Psoas muscle (tissue), 8 donors: Measurements from ENCODE around the gene UBE2C. TPM values are rescaled to one million over a fixed set of nuclear protein-coding genes. Genes with fewer than 3 reads are reported as not detected.

Experiments
- ATAC-seq, 4 donors: fragments of 200-7000 bp; cut with Tn5 transposase; one replicate each; pipeline ENCODE4 v1.9.1; 2020; ENCODE audit warnings: moderate library complexity in 3 of 4, mild to moderate bottlenecking in 2 of 4
- DNase-seq, 2 donors: peaks; one replicate each; pipeline ENCODE4 v3.0.0-alpha.2; 2020
- H3K27ac ChIP-seq: fragments of 200-600 bp; one replicate; pipeline ENCODE4 v1.8.0; 2022
- H3K27me3 ChIP-seq, 3 donors: fragments of 200-600 bp in 1 of 3; one replicate each; pipeline versions ENCODE4 v1.6.1 to v1.8.0; 2013 to 2022; ENCODE audit warnings: low read length in 2 of 3, mild to moderate bottlenecking in 2 of 3, moderate library complexity in 1 of 3; ENCODE audit not compliant: insufficient read depth in 3 of 3
- H3K36me3 ChIP-seq, 2 donors: fragments of 200-600 bp in 1 of 2; one replicate each; pipeline versions ENCODE4 v1.6.1 to v1.8.0; 2013 to 2022; ENCODE audit warnings: low read depth in 1 of 2, mild to moderate bottlenecking in 1 of 2, moderate library complexity in 1 of 2; ENCODE audit not compliant: insufficient read depth in 1 of 2
- H3K4me1 ChIP-seq: fragments of 200-600 bp; one replicate; pipeline ENCODE4 v1.8.0; 2022
- H3K4me3 ChIP-seq: fragments of 200-600 bp; one replicate; pipeline ENCODE4 v1.8.0; 2022; ENCODE audit warnings: mild to moderate bottlenecking
- H3K9me3 ChIP-seq: fragments of 200-600 bp; one replicate; pipeline ENCODE4 v1.8.0; 2022
- WGBS, 3 donors: extraction: QIAGEN DNeasy Blood & Tissue Kit; methylation state at CpG; one replicate each; pipeline versions ENCODE4 v1.1.6 to v1.1.7; 2013; 5-methylcytosine and 5-hydroxymethylcytosine counted together
- intact Hi-C, 2 donors: fragments of 100-400 bp; cut with DNase I; formaldehyde crosslinking; loops; one replicate each; pipeline versions ENCODE4 v1.11.0 to v1.14.2; 2022
- polyA plus RNA-seq, 3 donors: library from polyadenylated mRNA; stranded (reverse); fragments of 200-250 nt; gene quantifications; one replicate each; pipeline ENCODE4 v1.2.3, GENCODE V29; 2013
- total RNA-seq, 4 donors: library from RNA; stranded (reverse); fragmentation: NEBNext Ultra II Directional in 2 of 4; extraction: Animal tissue kit (Norgen Biotek cat#: 25700) in 2 of 4; gene quantifications; one replicate each; pipeline versions ENCODE4 v1.2.1 to v1.2.4, GENCODE V29; 2021 to 2023
- TF ChIP-seq, protein P1 (sequence below): fragments of 200-600 bp; IDR thresholded peaks from one replicate; pipeline ENCODE4 v1.8.0; 2022; ENCODE audit warnings: antibody characterized with exemption
- donor health status: healthy with polysubstance abuse.
- donor health status: DM: no; HTN: no; CAD: no; lungs with moderate emphysema.
- donor health status: Bipolar disorder and iron deficiency.
- donor health status: healthy.
- donor health status: DM: yes; HTN: yes; CAD: no.
- donor health status: DM: no; HTN: no; CAD: no.
- donor health status: DM: no; HTN: no; CAD: no.
- donor health status: DM: yes; HTN: yes; CAD: no.

UBE2C gene
- total and polyA plus RNA-seq, 7 donors: 0.32 to 0.42 (median 0.38) TPM; not detected in 1

- peak overlapping the region; percentile 55 for H3K27ac ChIP-seq
- intact Hi-C loops: no loop called here
- ATAC-seq (no peak), DNase-seq (no peak)
- WGBS, 3 donors: 36 to 66% (median 41%) methylated on average over 8 to 9 of the region's 9 CpGs
- no peak overlapping the region for H3K4me3 ChIP-seq
- H3K36me3 ChIP-seq: peaks cover 0 to 42% of the 10 kb centered on the region in 2 donors
- no peaks in the 10 kb centered on the region for H3K9me3 ChIP-seq
- TF ChIP-seq, protein P1, sequence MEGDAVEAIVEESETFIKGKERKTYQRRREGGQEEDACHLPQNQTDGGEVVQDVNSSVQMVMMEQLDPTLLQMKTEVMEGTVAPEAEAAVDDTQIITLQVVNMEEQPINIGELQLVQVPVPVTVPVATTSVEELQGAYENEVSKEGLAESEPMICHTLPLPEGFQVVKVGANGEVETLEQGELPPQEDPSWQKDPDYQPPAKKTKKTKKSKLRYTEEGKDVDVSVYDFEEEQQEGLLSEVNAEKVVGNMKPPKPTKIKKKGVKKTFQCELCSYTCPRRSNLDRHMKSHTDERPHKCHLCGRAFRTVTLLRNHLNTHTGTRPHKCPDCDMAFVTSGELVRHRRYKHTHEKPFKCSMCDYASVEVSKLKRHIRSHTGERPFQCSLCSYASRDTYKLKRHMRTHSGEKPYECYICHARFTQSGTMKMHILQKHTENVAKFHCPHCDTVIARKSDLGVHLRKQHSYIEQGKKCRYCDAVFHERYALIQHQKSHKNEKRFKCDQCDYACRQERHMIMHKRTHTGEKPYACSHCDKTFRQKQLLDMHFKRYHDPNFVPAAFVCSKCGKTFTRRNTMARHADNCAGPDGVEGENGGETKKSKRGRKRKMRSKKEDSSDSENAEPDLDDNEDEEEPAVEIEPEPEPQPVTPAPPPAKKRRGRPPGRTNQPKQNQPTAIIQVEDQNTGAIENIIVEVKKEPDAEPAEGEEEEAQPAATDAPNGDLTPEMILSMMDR: no peak
- H3K27me3 ChIP-seq: no peaks in the 10 kb centered on the region
- H3K4me1 ChIP-seq: peaks cover 12% of the 10 kb centered on the region
These were observed 5.1 kb downstream of the UBE2C start for GRCh38 chr20:45817376-45818194.

GRCh38 chr20:45818239-45818638 lies 5.8 kb downstream of the UBE2C start:
- 68 to 87% (median 76%) methylated on average over 3 of the region's 3 CpGs for WGBS, 3 donors
- Histone ChIP-seq H3K9me3 (no peaks in the 10 kb centered on the region), H3K27ac (peak overlapping the region; percentile 55), H3K27me3 (no peaks in the 10 kb centered on the region), H3K4me3 (no peak overlapping the region), H3K4me1 (peaks cover 11% of the 10 kb centered on the region), H3K36me3 (peaks cover 0 to 49% of the 10 kb centered on the region in 2 donors)
- DNase-seq (no peak), ATAC-seq (no peak)
- intact Hi-C loops: no loop called here
- TF ChIP-seq, protein P1: no peak

DNA sequence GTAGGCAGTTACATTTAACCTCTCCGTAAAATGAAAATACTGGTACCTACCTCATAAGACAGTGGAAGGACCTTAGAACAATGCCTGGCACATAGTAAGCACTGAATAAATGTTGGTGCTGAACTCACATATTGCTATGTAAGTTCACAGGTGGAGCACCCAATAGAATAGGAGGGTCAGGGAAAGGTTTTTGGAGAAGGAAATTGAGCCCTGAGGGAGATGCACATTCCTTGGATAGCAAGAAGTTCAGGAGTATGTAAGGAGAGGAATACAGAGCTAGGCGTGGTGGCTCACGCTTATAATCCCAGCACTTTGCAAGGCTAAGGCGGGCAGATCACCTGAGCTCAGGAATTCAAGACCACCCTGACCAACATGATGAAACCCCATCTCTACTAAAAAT lies 7.0 kb downstream of the UBE2C start:
- WGBS, 3 donors: 80 to 94% (median 86%) methylated on average over 4 of the region's 4 CpGs
- TF ChIP-seq, protein P1: no peak
- intact Hi-C loops: no loop called here
- H3K4me1 ChIP-seq: peaks cover 14% of the 10 kb centered on the region
- no peaks in the 10 kb centered on the region for H3K9me3 ChIP-seq
- H3K27me3 ChIP-seq: no peaks in the 10 kb centered on the region
- peak overlapping the region; percentile 98 for H3K27ac ChIP-seq
- peaks cover 0 to 61% of the 10 kb centered on the region in 2 donors for H3K36me3 ChIP-seq
- H3K4me3 ChIP-seq: no peak overlapping the region
- DNase-seq: no peak
- ATAC-seq: no peak

DNA sequence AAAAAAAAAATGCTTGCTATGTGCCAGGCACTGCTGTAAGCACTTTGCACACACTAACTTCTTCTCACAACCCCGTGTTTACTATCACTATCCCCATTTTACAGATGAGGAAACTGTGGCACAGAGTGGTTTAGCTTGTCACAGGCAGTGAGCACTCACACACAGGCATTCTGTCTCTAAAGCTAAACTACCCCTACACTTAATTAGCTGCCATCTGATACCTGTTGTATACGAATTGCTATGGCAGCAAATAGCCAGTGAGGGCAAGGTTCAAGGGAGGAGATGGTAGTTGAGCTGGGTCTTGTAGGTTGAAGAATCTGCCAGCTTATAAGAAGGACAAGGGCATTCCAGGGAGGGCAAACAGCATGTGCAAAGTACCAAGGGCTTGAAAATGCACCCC lies 9.5 kb downstream of the UBE2C start:
- Histone ChIP-seq H3K4me1 (peaks cover 18% of the 10 kb centered on the region), H3K27me3 (no peaks in the 10 kb centered on the region), H3K36me3 (peaks cover 0 to 79% of the 10 kb centered on the region in 2 donors), H3K27ac (peak overlapping the region; percentile 98), H3K4me3 (peak overlapping the region; percentile 81), H3K9me3 (no peaks in the 10 kb centered on the region)
- WGBS, 3 donors: 42 to 69% (median 61%) methylated on average over 2 of the region's 2 CpGs
- TF ChIP-seq, protein P1: no peak
- DNase-seq (no peak), ATAC-seq (no peak)
- intact Hi-C loops: loop anchor here (5.0 kb wide), 3 partner anchors 125 to 140 kb away; no protein-coding TSS in a partner anchor
